ENCODE measurements around the gene SIX2. TPM values are rescaled to one million over a fixed set of nuclear protein-coding genes. Genes with fewer than 3 reads are reported as not detected.

The SIX2 gene
- total RNA-seq = under 1 TPM; 0.17 to 0.58 (median 0.37) TPM
- polyA plus RNA-seq = 1 to 10 TPM; 1.1 to 1.9 TPM
- long read RNA-seq, donor 1 = 0 reads
- long read RNA-seq, donor 2, partial matches to known transcripts = 0 of 3 reads
- long read RNA-seq, donor 2, other reads (novel, unspliced or antisense) = 0 of 3 reads
- long read RNA-seq, donor 3 = 0 reads

GRCh38 chr2:45009303-45009927 lies at the start of gene SIX2:
SIX2 (minus strand) TSS chr2:45009452; CDS start chr2:45009110, 342 bp downstream.
- DNase-seq (peak; percentile 90 to 91), ATAC-seq (peak; percentile 87 to 96 (median 93))
- 1% methylated on average over 58 to 61 of the region's 61 CpGs for WGBS, 2 donors
- intact Hi-C loops (cut with DNase I) = no loop called here
- peak within 1 kb of the TSS; percentile 65 to 83 (median 76) for H3K27ac ChIP-seq
- TF ChIP-seq CTCF (IDR thresholded peaks at IDR 0.05) = no peak
- H3K27me3 ChIP-seq = peaks cover 36 to 100% (median 96%) of the 10 kb centered on the region in 7 donors
- no peaks in the 10 kb centered on the region for H3K36me3 ChIP-seq
- peak within 1 kb of the TSS; percentile 32 to 59 (median 54) for H3K4me3 ChIP-seq
- no peaks in the 10 kb centered on the region for H3K9me3 ChIP-seq
- peaks cover 16 to 72% (median 47%) of the 10 kb centered on the region in 9 donors for H3K4me1 ChIP-seq

DNA sequence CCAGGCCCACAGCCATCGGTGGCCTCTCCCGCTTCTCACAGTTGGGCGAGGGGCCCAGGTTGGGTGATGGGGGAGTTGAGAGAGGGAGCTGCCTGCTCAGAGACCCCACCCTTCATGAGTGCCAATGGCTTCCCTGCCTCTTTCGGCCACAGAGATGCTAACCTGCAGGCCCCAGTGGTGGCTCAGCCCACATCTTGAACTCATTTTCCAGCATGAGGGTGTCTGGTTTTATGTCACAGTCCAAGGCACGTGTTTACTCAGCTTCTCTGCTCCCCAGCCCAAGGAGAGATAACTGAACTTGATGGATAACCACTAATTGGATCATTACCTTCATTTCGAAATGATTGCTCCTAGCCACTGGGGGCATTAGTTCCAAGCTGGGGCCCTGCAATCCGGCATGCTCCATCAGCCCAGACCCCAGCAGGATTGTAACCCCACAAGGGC lies 45.9 kb upstream of the SIX2 start:
- no peak for ATAC-seq
- Histone ChIP-seq H3K27me3 (peaks cover 0 to 3% (median 0%) of the 10 kb centered on the region in 7 donors), H3K9me3 (peaks cover 0 to 5% (median 0%) of the 10 kb centered on the region in 11 donors), H3K4me1 (no peaks in the 10 kb centered on the region), H3K27ac (no peak overlapping the region), H3K36me3 (no peaks in the 10 kb centered on the region), H3K4me3 (no peak overlapping the region)
- TF ChIP-seq CTCF (IDR thresholded peaks at IDR 0.05) = no peak
- 71 to 82% methylated on average over 7 of the region's 7 CpGs for WGBS, 2 donors
- intact Hi-C loops (cut with DNase I) = no loop called here
- no peak for DNase-seq

GRCh38 chr2:45053966-45054365 lies 44.7 kb upstream of the SIX2 start:
- intact Hi-C loops (cut with DNase I) = no loop called here
- TF ChIP-seq CTCF (IDR thresholded peaks at IDR 0.05) = no peak

GRCh38 chr2:45052388-45052928 lies 43.2 kb upstream of the SIX2 start:
- Histone ChIP-seq H3K27me3 (peaks cover 0 to 3% (median 0%) of the 10 kb centered on the region in 7 donors), H3K4me1 (no peaks in the 10 kb centered on the region), H3K4me3 (no peak overlapping the region), H3K9me3 (no peaks in the 10 kb centered on the region), H3K36me3 (no peaks in the 10 kb centered on the region), H3K27ac (no peak overlapping the region)
- no peak for DNase-seq
- ATAC-seq = no peak
- 91 to 95% methylated on average over 5 of the region's 5 CpGs for WGBS, 2 donors
- no peak for TF ChIP-seq CTCF (IDR thresholded peaks at IDR 0.05)
- intact Hi-C loops (cut with DNase I) = no loop called here

More at GRCh38 chr2:45053966-45054365, 44.7 kb upstream of the SIX2 start:
- DNase-seq = no peak
- H3K9me3 ChIP-seq = peaks cover 0 to 5% (median 0%) of the 10 kb centered on the region in 11 donors
- peaks cover 0 to 3% (median 0%) of the 10 kb centered on the region in 7 donors for H3K27me3 ChIP-seq
- no peak for ATAC-seq
- no peak overlapping the region for H3K27ac ChIP-seq
- H3K36me3 ChIP-seq = no peaks in the 10 kb centered on the region
- no peak overlapping the region for H3K4me3 ChIP-seq
- WGBS, 2 donors = 73 to 83% methylated on average over 8 of the region's 8 CpGs
- H3K4me1 ChIP-seq = no peaks in the 10 kb centered on the region
